Activated naive CD4-positive, alpha-beta T cell treated with anti-CD3 and anti-CD28 coated beads for 36 hours (primary cell): ENCODE measurements around the gene UNC13B. TPM values are rescaled to one million over a fixed set of nuclear protein-coding genes. Genes with fewer than 3 reads are reported as not detected.

Source experiments
- CTCF ChIA-PET: fragments of 350-600 bp; sonication (Branson Sonifier 250); formaldehyde crosslinking; loops from one replicate; lab custom pipeline; 2021; ENCODE audit warnings: antibody characterized with exemption; lab: Charles Lee
- DNase-seq: peaks from one replicate; pipeline ENCODE4 v3.0.0-alpha.2; 2020
- H3K27ac Mint-ChIP-seq: one replicate; pipeline ENCODE4 v1.8.0; 2021; ENCODE audit warnings: mild to moderate bottlenecking, mixed read lengths
- H3K27me3 Mint-ChIP-seq: one replicate; pipeline ENCODE4 v1.8.0; 2021; ENCODE audit warnings: low read depth, mixed read lengths
- H3K36me3 Mint-ChIP-seq: one replicate; pipeline ENCODE4 v1.8.0; 2021; ENCODE audit warnings: low read depth, mixed read lengths
- H3K4me1 Mint-ChIP-seq: one replicate; pipeline ENCODE4 v1.8.0; 2021; ENCODE audit warnings: low read depth, mixed read lengths
- H3K4me3 Mint-ChIP-seq: one replicate; pipeline ENCODE4 v1.8.0; 2021; ENCODE audit warnings: mild to moderate bottlenecking, moderate library complexity, mixed read lengths
- H3K9me3 Mint-ChIP-seq: one replicate; pipeline ENCODE4 v1.8.0; 2021; ENCODE audit warnings: mixed read lengths
- intact Hi-C: fragments of 100-400 bp; cut with micrococcal nuclease; formaldehyde crosslinking; loops from one replicate; pipeline ENCODE4 v1.15.1; 2023
- total RNA-seq, 2 experiments: library from RNA; stranded (reverse); gene quantifications; one replicate each; pipeline ENCODE4 v1.2.3, GENCODE V29; 2021

UNC13B gene
- total RNA-seq, 2 experiments from 2014 or later: 5.4 to 6.4 TPM

GRCh38 chr9:35349287-35349990, 187.6 kb downstream of the UNC13B start:
- Mint-ChIP-seq H3K4me3 (no peak overlapping the region), H3K27ac (no peak overlapping the region), H3K36me3 (no peaks in the 10 kb centered on the region), H3K4me1 (no peaks in the 10 kb centered on the region), H3K9me3 (no peaks in the 10 kb centered on the region), H3K27me3 (no peaks in the 10 kb centered on the region)
- DNase-seq: no peak
- CTCF ChIA-PET: no interaction called here
- intact Hi-C loops: no loop called here

GRCh38 chr9:35350212-35350611, 188.4 kb downstream of the UNC13B start:
- Mint-ChIP-seq H3K27me3 (no peaks in the 10 kb centered on the region), H3K36me3 (no peaks in the 10 kb centered on the region), H3K27ac (no peak overlapping the region), H3K4me3 (no peak overlapping the region), H3K9me3 (no peaks in the 10 kb centered on the region), H3K4me1 (no peaks in the 10 kb centered on the region)
- CTCF ChIA-PET: no interaction called here
- intact Hi-C loops: no loop called here
- no peak for DNase-seq

- no peaks in the 10 kb centered on the region for H3K9me3 Mint-ChIP-seq
- no peak for DNase-seq
- H3K27me3 Mint-ChIP-seq: no peaks in the 10 kb centered on the region
- H3K27ac Mint-ChIP-seq: no peak overlapping the region
- H3K4me3 Mint-ChIP-seq: no peak overlapping the region
- CTCF ChIA-PET: no interaction called here
- no peaks in the 10 kb centered on the region for H3K36me3 Mint-ChIP-seq
- H3K4me1 Mint-ChIP-seq: no peaks in the 10 kb centered on the region
- intact Hi-C loops: no loop called here
These were observed 189.2 kb downstream of the UNC13B start for GRCh38 chr9:35350827-35351549.

- no peak overlapping the region for H3K4me3 Mint-ChIP-seq
- H3K9me3 Mint-ChIP-seq: no peaks in the 10 kb centered on the region
- no peaks in the 10 kb centered on the region for H3K27me3 Mint-ChIP-seq
- CTCF ChIA-PET: no interaction called here
- H3K4me1 Mint-ChIP-seq: no peaks in the 10 kb centered on the region
- no peak overlapping the region for H3K27ac Mint-ChIP-seq
- no peaks in the 10 kb centered on the region for H3K36me3 Mint-ChIP-seq
- no peak for DNase-seq
- intact Hi-C loops: no loop called here
These were observed 192.0 kb downstream of the UNC13B start for GRCh38 chr9:35353731-35354365.

GRCh38 chr9:35355939-35356338, 194.1 kb downstream of the UNC13B start:
- H3K4me1 Mint-ChIP-seq: no peaks in the 10 kb centered on the region
- H3K27me3 Mint-ChIP-seq: peaks cover 2% of the 10 kb centered on the region
- no peak overlapping the region for H3K4me3 Mint-ChIP-seq
- intact Hi-C loops: no loop called here
- no peaks in the 10 kb centered on the region for H3K36me3 Mint-ChIP-seq
- no peak overlapping the region for H3K27ac Mint-ChIP-seq
- no peak for DNase-seq
- CTCF ChIA-PET: interaction anchor here (0.9 kb wide), 1 partner anchor 11 kb away, joined by 4 read pairs; no protein-coding TSS in a partner anchor
- H3K9me3 Mint-ChIP-seq: no peaks in the 10 kb centered on the region

- no peak for DNase-seq
- CTCF ChIA-PET: no interaction called here
- H3K9me3 Mint-ChIP-seq: no peaks in the 10 kb centered on the region
- no peak overlapping the region for H3K27ac Mint-ChIP-seq
- intact Hi-C loops: no loop called here
- peaks cover 2% of the 10 kb centered on the region for H3K27me3 Mint-ChIP-seq
- no peaks in the 10 kb centered on the region for H3K36me3 Mint-ChIP-seq
- H3K4me3 Mint-ChIP-seq: no peak overlapping the region
- H3K4me1 Mint-ChIP-seq: no peaks in the 10 kb centered on the region
These were observed 195.3 kb downstream of the UNC13B start for GRCh38 chr9:35357116-35357515.

GRCh38 chr9:35357826-35358225, 196.0 kb downstream of the UNC13B start:
- H3K36me3 Mint-ChIP-seq: no peaks in the 10 kb centered on the region

GRCh38 chr9:35364817-35365585, 203.2 kb downstream of the UNC13B start:
- DNase-seq: no peak
- Mint-ChIP-seq H3K27me3 (no peaks in the 10 kb centered on the region), H3K9me3 (no peaks in the 10 kb centered on the region), H3K4me1 (no peaks in the 10 kb centered on the region), H3K4me3 (no peak overlapping the region), H3K36me3 (no peaks in the 10 kb centered on the region), H3K27ac (no peak overlapping the region)
- intact Hi-C loops: no loop called here
- CTCF ChIA-PET: no interaction called here

More at GRCh38 chr9:35357826-35358225, 196.0 kb downstream of the UNC13B start:
- H3K4me3 Mint-ChIP-seq: no peak overlapping the region
- H3K4me1 Mint-ChIP-seq: no peaks in the 10 kb centered on the region
- intact Hi-C loops: no loop called here
- H3K9me3 Mint-ChIP-seq: no peaks in the 10 kb centered on the region
- no peak for DNase-seq
- no peak overlapping the region for H3K27ac Mint-ChIP-seq
- CTCF ChIA-PET: no interaction called here
- H3K27me3 Mint-ChIP-seq: peaks cover 2% of the 10 kb centered on the region

GRCh38 chr9:35366627-35367026, 204.8 kb downstream of the UNC13B start:
- intact Hi-C loops: no loop called here
- Mint-ChIP-seq H3K27ac (no peak overlapping the region), H3K36me3 (no peaks in the 10 kb centered on the region), H3K9me3 (no peaks in the 10 kb centered on the region), H3K4me1 (no peaks in the 10 kb centered on the region), H3K4me3 (no peak overlapping the region), H3K27me3 (no peaks in the 10 kb centered on the region)
- CTCF ChIA-PET: interaction anchor here (0.9 to 1.0 kb wide), 2 partner anchors 11 to 31 kb away, joined by 3 to 4 read pairs; no protein-coding TSS in a partner anchor
- DNase-seq: no peak

- Mint-ChIP-seq H3K27ac (no peak overlapping the region), H3K36me3 (no peaks in the 10 kb centered on the region), H3K27me3 (no peaks in the 10 kb centered on the region), H3K4me3 (no peak overlapping the region), H3K4me1 (no peaks in the 10 kb centered on the region), H3K9me3 (no peaks in the 10 kb centered on the region)
- CTCF ChIA-PET: interaction anchor here (0.9 kb wide), 1 partner anchor 12 kb away, joined by 4 read pairs; no protein-coding TSS in a partner anchor
- no peak for DNase-seq
- intact Hi-C loops: no loop called here
These were observed 205.6 kb downstream of the UNC13B start for GRCh38 chr9:35367451-35367850.

GRCh38 chr9:35370241-35370640, 208.4 kb downstream of the UNC13B start:
- CTCF ChIA-PET: no interaction called here
- no peaks in the 10 kb centered on the region for H3K4me1 Mint-ChIP-seq
- no peak for DNase-seq
- no peaks in the 10 kb centered on the region for H3K27me3 Mint-ChIP-seq
- no peaks in the 10 kb centered on the region for H3K36me3 Mint-ChIP-seq
- no peak overlapping the region for H3K4me3 Mint-ChIP-seq
- intact Hi-C loops: no loop called here
- H3K9me3 Mint-ChIP-seq: no peaks in the 10 kb centered on the region
- no peak overlapping the region for H3K27ac Mint-ChIP-seq

- intact Hi-C loops: no loop called here
These were observed 212.6 kb downstream of the UNC13B start for GRCh38 chr9:35374436-35374835.

More at GRCh38 chr9:35374436-35374835, 212.6 kb downstream of the UNC13B start:
- no peak overlapping the region for H3K27ac Mint-ChIP-seq
- no peak for DNase-seq
- no peaks in the 10 kb centered on the region for H3K4me1 Mint-ChIP-seq
- no peak overlapping the region for H3K4me3 Mint-ChIP-seq
- no peaks in the 10 kb centered on the region for H3K9me3 Mint-ChIP-seq
- no peaks in the 10 kb centered on the region for H3K36me3 Mint-ChIP-seq
- CTCF ChIA-PET: interaction anchor here (1.2 kb wide), 1 partner anchor 34 kb away, joined by 3 read pairs; no protein-coding TSS in a partner anchor
- no peaks in the 10 kb centered on the region for H3K27me3 Mint-ChIP-seq
